ENCODE results near the gene CDK11B. TPM values are rescaled to one million over a fixed set of nuclear protein-coding genes. Genes with fewer than 3 reads are reported as not detected.
"Not testable (repeated sequence)": the region's sequence is repeated elsewhere in the genome, so short reads cannot be mapped to it uniquely, and the experiment has no call there.

Gene CDK11B
- total RNA-seq, 1 donor from 2014 or later: 30.4 TPM

DNA sequence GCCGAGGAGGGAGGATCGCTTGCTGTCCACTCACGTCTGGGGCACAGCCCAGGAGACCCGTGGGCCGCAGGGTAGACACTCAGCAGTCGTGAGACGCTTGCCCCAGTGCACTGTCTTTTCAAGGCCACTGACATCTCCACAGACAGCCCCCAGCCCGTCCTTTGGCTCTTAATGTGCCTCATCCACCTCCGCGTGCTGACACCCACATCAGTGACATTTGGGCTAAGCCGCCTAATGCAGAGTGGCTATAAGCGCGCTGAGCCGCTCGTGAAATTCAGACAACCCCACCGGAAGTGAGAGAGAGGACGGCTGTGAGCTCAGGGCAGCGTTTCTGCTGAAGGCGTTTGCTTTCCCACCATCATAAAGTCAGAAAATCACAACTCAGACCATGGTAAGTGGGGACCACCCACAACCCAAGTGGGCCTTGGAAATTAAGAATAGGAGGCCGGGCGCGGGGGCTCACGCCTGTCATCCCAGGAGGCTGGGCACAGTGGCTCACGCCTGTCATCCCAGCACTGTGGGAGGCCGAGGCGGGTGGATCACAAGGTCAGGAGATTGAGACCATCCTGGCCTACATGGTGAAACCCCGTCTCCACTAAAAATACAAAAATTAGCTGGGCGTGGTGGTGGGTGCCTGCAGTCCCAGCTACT is 25.4 kb upstream of the CDK11B start:
- DNase-seq (ENCODE audit: low spot score): no peak
- intact Hi-C loops (cut with DNase I): no loop called here

DNA sequence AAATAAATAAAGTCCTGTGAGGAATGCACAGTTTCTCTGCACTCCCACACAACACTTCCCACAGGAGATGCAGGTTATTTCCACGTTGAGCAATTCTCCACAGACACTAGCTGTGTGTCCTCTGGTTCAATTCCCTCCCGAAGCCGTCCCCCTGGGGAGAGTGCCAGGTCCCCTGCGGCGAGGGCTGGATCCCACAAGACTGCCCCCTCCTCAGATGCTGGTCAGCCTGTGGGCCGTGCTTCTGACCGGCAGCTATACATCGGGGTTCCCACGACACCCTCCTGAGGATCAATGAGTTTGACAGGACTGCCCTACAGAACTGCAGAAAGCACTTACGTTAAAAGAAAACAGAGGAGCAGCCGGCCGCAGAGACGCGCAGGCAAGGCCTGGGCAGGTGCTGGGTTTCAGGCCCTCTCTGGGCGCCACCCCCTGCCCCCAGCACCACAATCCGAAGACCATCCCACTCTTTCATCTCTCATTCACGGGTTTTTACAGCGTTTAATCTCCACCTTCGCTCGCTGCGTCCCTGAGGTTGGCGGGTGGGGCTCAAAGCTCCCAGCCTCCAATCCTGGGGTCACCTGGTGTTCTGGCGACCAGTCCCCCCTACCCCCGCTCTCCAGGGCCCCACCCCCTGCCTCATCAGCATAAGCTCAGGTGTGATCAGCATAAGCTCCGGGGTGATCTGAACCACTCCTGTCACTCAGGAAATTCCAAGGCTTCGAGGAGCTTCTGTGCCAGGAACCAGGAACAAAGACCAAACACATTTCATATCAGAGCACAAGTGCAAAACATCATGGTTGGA is 24.5 kb upstream of the CDK11B start:
- DNase-seq (ENCODE audit: low spot score): no peak
- intact Hi-C loops (cut with DNase I): no loop called here

DNA sequence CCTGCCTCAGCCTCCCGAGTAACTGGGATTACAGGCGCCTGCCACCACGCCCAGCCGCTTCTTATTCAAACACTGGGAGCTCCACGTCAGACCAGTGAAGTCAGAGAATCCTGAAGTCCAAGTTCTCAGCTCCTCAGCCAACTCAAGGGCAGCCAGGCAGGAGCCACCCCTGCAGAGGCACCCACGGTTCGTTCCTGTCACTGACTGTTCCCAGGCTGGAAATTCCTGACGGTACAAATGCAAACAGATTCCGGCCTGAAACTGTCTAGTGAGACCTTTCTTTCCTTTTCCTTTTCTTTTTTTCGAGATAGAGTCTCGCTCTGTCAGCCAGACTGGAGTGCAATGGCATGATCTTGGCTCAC is 22.1 kb upstream of the CDK11B start:
- DNase-seq (ENCODE audit: low spot score): no peak
- intact Hi-C loops (cut with DNase I): no loop called here

DNA sequence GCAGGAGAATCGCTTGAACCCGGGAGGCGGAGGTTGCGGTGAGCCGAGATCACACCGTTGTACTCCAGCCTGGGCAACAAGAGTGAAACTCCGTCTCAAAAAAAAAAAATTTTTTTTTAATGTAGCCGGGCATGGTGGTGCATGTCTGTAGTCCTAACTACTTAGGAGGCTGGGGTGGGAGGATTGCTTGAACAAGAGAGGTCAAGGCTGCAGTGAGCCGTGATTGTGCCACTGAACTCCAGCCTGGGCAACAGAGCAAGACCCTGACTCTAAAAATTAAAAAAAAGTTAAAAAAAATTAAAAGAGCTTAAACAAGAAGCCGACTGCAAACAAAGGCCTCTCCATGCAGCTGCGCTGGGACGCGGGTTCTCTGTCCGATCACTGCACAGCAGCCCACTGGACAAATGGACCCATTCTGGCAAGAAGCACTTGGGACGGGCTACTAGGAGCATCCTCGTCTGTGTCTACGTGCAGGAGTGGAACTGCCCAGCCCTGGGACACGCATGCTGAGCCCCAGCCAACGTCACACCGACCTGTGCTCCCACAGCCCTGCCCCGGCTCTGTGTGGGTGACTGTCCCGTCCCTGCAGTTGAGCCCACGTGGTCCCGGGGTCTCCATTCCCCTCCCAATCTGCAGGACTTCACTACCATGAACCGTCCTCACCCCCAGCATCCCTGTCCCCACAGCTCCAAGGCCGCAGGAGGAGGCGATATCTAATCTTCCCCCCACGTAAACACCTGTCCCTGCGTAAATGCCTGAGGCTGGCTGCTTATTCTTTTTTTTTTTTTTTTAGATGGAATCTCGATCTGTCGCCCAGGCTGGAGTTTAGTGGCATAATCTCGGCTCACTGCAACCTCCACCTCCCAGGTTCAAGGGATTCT is 21.5 kb upstream of the CDK11B start:
- no peak for DNase-seq (ENCODE audit: low spot score)
- intact Hi-C loops (cut with DNase I): no loop called here

DNA sequence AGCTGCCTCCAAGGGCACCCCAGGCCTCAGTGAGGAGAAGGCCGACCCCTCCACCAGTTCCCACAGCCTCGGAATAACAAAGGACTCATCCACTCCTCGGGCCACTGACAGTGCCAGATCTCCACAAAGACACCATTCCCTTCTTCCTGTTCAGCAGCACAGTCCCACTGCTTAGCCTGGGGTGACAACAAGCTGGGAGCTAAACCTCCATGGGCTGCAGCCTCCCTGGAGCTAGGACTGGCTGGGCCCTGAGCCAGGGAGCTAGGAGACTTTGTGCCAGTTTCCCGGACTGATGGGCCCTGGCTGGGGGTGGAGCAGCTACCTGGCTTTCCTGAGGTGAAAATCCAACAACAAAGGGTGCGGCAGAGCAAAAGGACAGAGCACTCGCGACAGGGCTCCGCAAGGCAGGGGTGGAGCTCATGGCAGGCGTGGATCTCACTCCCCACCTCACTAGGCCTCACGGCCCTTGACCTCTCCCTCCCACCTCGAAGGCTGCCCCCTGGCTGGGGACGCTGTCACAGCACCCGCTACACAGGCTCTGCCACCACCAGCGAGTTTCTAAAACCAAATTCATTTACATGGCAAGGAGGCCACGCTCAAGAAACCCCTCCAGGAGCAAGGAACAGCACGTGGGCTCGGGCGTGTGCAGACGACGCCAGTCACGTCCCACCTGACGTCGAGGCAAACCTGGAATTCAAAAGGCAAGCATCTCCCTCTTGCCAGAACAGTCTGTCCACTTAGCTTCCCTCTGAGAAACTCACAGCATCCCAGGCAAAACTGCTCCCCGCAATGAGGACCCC is 20.0 kb upstream of the CDK11B start:
- intact Hi-C loops (cut with DNase I): no loop called here
- DNase-seq (ENCODE audit: low spot score): no peak

DNA sequence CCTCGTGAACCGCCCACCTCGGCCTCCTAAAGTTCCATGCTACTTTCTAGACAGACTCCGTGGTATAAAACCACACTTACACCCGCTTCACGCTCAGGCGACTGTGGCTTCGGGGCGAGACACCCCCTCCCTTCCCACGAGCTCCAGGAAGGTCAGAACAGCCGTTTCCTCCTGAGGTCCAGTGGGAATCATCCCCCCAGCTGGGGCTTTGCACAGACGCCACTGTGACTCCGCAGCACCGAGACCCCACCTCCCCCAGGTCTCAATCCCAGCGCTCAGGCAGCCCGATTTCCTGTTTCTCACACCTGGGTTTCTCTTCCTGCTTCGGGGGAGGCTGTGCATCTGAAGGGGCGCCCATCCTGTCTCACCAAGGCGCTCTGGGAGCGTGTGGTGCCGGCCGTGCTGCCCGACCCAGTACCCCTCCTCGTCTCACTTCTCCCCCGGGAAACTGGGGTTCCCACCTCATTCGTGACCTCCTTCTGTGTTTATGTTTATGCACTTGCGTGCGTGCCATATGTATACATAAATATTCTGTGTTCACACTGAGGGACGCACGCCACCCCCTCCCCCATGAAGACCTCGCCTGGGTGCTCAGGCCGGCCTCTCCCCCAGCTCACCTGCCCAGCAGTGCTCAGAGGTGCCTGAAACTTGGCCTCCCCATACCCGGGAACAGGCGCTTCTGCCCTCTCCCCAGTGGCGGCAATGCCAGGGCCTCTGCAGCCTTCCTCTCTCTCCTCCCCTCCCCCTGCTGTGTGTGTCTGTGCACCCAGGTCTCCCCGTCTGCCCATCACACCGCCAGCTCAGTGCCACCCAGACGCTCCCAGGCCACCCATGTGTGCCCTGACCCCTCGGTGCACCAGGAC is 19.1 kb upstream of the CDK11B start:
- intact Hi-C loops (cut with DNase I): no loop called here
- no peak for DNase-seq (ENCODE audit: low spot score)

DNA sequence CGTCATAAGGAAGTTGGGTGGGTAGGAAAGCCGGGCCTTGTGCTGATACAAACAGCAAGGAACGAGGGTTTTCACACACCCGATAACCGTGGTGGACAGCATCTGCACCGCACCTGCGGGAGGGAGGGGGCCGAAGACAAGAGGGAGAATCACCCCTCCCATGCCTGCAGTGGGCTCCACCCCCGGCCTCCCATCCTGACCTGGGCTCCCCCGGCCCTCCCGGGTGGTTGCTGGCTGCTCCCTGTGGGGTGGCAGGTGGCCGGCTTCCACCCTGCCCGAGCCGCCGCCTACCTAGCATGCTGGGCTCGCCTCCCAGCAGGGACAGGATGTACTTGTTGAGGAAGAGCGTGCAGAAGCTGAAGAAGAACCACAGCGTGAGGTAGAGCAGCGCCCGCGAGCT is 17.3 kb upstream of the CDK11B start:
- DNase-seq (ENCODE audit: low spot score); intact Hi-C loops (cut with DNase I): not testable (repeated sequence)

DNA sequence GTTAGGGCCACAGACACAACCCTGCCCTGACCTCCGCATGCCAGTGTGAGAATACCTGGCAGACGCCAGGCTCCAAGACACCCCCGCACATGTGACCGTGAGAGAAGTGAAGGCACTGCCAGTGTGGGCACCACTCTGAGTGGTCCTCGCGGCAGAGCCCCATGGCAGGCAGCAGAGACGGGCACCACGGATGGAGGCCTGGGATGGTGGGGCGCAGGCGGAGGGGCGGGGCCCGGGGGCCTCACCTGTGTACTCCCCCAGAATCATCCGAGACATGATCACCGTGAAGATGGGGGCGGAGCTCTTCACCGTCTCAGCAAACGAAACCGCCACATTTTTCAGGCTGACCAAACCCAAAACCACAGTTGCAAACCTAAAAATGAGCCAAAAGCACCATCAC is 16.4 kb upstream of the CDK11B start:
- DNase-seq (ENCODE audit: low spot score); intact Hi-C loops (cut with DNase I): not testable (repeated sequence)

DNA sequence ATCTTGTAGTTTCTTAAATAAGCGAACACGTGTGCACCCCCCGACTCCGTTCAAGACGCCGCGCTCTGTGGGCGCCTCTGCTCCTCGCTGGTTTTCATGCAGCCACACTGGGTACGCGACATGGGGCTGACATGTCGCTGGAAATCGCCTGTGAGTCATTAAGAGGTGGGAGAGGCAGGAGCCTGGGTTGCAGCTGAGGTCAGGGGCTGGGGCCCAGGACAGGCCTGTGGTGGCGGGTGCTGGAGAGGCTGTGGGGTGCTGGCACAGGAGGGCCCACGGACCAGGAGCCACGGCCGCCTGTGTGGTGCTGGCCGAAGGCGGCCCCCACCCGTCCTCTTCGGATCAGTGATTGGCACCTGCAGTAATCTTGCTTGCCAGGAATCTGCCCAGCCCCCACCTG is 16.0 kb upstream of the CDK11B start:
- DNase-seq (ENCODE audit: low spot score); intact Hi-C loops (cut with DNase I): not testable (repeated sequence)

DNA sequence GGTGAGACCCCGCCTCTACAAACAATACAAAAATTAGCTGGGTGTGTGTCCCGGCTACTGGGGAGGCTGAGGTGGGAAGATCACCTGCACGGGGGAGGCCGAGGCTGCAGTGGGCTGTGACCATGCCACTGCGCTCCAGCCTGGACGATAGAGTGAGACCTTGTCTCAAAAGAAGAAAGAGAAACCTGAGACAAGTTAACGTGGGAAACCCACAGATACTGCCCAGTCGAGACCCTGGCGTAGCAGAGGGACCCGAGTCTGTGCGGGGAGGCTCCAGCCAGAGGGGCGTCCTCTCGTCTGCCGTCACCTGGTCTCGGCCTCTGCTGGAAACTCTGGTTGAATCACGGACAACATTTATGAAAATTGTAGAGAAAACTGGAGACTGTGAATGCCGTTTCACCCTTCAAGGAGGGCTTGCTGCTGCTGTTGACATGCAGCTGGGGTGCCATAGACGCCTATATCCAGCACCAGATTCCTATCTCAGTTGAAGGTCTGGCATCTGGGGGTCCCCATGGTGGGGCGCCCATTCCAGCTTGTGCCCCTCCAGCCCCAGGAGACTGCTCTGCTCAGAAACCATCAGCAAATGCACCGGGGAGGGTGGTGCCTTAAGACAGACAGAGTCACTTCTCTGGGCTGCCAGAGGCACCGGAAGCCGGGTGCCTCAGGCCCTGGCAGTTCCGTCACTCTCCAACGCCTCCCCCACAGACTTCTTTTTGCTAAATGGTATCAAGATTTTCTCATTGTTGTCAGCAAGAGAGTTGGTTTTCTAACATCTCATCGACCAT is 13.6 kb upstream of the CDK11B start:
- no peak for DNase-seq (ENCODE audit: low spot score)

DNA sequence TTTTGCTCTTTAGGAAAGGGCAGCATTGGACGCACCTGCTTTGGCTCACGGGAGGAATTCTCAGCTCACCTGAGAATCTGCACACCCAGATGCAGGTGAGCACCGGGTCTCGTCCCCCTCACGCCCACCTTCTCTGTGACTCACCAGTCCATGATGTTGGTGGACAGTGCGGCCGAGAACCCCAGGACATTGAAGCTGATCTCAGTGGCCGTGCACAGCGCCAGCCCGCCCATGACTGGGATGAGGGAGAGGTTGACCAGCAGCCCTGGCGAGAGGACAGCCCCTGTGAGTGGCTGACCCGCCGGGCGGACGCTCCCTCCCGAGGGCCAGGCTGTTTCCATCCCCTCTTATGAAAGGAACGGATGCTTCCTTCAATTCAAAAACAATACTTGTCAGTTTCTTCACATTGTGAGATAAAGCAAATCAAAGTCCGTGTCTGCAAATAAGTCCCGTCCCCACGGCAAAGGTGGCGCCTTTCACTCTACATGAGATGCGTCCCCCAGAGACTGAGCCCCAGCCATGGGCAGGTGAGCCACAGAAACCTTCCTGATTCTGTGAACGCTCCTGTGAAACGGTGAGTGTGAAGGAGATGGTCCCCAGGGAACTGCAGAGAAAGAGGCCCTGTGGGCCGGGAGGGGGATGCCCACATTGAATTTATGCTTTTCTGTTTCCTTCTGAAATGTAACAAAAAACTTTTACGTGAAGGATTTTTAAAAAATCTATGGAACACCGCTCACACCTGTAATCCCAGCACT is 12.7 kb upstream of the CDK11B start:
- no peak for DNase-seq (ENCODE audit: low spot score)

More for the DNA sequence above, 13.6 kb upstream of the CDK11B start:
- intact Hi-C loops (cut with DNase I): no loop called here

DNA sequence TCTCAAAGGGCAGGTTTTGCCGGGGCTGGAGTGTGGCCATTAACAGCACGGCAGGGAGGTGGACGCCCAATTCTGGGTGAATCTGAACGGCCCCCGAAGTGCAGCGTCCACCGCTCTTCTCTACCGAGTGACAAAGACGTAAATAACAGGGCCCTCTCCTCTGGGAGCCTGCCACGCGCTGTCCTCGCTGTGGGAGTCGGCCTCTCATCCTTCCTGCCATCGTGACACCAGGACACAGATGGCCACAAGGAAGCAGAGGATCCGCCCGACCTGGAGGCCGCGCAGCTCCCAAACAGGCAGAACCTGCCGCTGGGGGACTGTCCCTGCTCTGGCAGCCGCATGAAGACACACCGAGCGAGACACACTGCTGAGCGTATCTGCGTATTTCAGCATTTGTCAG is 12.1 kb upstream of the CDK11B start:
- intact Hi-C loops (cut with DNase I): no loop called here
- no peak for DNase-seq (ENCODE audit: low spot score)

More for the DNA sequence above, 12.7 kb upstream of the CDK11B start:
- intact Hi-C loops (cut with DNase I): no loop called here

DNA sequence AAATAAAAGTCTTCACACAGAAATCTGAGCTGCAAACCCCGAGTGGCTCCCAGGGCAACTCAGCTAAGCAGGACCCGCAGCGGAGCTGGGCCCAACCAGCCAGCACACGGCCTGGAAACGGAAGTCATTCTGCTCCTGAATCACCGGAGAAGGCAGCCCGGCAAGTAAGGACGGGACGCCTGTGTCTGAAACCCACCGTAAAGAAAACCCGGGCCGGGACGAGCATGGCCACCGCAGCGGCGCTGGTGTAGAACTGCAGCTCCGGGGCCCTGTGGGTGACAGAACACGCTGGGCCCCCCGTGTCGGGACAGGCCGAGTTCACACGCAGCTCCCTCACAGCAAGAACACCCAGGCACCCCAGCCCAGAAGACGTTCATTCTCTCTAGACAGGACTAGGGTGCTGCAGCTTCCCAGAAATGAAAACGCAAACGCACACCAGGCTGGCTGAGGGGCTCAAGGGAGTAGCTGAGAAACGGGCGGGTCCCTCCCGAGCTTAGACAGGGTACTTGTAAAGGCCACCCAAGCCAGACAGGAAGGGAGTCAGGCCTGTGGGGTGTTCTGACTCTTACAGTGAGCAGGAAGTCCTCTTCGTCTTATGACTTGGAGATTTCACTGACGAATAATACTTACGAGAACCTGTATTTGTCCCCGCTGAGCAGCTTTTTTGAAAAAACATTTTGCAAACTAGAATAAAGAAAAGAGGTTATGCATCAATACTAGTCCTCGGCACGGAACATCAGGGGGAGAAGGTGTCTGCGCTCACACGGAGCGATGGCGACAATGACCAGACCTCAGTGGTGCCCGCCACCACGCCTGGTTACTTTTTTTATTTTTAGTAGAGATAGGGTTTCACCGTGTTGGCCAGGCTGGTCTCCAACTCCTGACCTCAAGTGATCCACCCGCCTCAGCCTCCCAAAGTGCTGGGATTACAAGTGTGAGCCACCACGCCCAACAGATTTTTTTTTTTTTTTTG is 10.9 kb upstream of the CDK11B start:
- no peak for DNase-seq (ENCODE audit: low spot score)
- intact Hi-C loops (cut with DNase I): no loop called here

DNA sequence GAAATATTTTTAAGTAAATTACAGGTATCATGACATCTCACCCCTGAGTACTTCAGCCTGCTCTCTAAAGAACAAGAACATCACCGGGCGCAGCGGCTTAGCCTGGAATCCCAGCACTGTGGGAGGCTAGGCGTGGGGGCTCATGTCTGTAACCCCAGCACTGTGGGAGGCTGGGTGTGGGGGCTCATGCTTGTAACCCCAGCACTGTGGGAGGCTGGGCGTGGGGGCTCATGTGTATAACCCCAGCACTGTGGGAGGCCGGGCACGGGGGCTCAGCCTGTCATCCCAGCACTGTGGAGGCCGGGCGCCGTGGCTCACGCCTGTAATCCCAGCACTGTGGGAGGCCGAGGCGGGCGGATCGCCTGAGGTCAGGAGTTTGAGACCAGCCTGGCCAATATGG is 7.7 kb upstream of the CDK11B start:
- intact Hi-C loops (cut with DNase I): no loop called here
- no peak for DNase-seq (ENCODE audit: low spot score)

DNA sequence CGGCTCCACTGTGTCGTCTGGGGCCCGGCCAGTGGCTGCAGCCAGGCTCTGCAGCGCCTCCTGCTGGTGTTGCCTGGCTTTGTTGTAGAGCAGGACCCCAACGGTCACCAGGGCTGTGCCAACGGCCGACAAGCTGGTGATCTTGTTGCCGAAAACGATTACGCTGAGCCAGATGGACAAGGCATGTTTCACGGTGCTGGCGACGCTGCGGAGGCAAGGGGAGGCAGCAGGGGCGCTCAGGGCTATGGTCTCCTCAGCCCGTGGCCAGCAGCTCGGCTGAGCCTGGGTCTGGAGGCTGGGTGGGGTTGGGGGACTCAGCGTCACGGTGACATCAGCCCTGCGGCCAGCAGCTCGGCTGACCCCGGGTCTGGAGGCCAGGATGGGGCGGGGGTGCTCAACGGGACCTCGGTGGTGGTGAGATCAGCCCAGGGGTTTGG is 7.0 kb upstream of the CDK11B start:
- intact Hi-C loops (cut with DNase I): no loop called here
- no peak for DNase-seq (ENCODE audit: low spot score)
